B cell (primary cell): ENCODE results near the gene GPR25.

Experiments used
- EZH2 ChIP-seq: IDR thresholded peaks from 2 replicates; pipeline ENCODE4 v1.6.1; 2012; ENCODE audit warnings: borderline replicate concordance, low read depth, mild to moderate bottlenecking, moderate library complexity, low read length; ENCODE audit not compliant: insufficient read depth, poor library complexity, severe bottlenecking
- TF ChIP-seq, protein P1 (sequence below): fragments of 200-600 bp; IDR thresholded peaks from one replicate; pipeline ENCODE4 v1.8.0; 2022; ENCODE audit warnings: antibody characterized with exemption, mild to moderate bottlenecking

DNA sequence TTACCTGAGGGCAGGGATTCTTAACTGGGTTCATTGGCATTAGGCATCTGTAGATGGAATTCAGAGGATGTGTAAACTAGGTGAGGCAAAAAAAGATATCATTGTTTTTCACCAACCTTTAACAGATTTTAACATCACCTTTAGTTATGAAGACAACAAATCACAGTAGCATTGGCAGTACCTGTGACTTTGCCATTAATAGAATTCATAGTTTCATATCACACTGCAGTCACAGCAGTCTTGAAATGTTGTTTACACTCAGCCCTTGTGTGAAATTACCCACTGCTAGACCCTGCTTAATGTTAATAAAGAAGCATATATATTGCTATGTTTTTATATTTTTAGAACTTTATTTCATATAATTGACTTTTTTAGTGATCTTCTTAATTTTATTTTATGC, 20.2 kb downstream of the GPR25 start:
- TF ChIP-seq, protein P1, sequence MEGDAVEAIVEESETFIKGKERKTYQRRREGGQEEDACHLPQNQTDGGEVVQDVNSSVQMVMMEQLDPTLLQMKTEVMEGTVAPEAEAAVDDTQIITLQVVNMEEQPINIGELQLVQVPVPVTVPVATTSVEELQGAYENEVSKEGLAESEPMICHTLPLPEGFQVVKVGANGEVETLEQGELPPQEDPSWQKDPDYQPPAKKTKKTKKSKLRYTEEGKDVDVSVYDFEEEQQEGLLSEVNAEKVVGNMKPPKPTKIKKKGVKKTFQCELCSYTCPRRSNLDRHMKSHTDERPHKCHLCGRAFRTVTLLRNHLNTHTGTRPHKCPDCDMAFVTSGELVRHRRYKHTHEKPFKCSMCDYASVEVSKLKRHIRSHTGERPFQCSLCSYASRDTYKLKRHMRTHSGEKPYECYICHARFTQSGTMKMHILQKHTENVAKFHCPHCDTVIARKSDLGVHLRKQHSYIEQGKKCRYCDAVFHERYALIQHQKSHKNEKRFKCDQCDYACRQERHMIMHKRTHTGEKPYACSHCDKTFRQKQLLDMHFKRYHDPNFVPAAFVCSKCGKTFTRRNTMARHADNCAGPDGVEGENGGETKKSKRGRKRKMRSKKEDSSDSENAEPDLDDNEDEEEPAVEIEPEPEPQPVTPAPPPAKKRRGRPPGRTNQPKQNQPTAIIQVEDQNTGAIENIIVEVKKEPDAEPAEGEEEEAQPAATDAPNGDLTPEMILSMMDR = no peak
- no peak for TF ChIP-seq EZH2
